Ovary (tissue), 1 donor: Measurements from ENCODE around the gene ANGEL2.

Experiments
- EP300 ChIP-seq: sonication (generic); formaldehyde crosslinking; IDR thresholded peaks from one replicate; pipeline ENCODE4 v1.6.1; 2017; ENCODE audit warnings: antibody characterized with exemption
- POLR2A ChIP-seq: fragments of 450-650 bp; IDR thresholded peaks from one replicate; pipeline ENCODE4 v1.6.1; 2017; ENCODE audit warnings: antibody characterized with exemption, mild to moderate bottlenecking, moderate library complexity

GRCh38 chr1:212951947-212952640, 63.6 kb downstream of the ANGEL2 start:
- TF ChIP-seq EP300, result no peak
- TF ChIP-seq POLR2A, result no peak
